ENCODE measurements around the gene GPX4. TPM values are rescaled to one million over a fixed set of nuclear protein-coding genes. Genes with fewer than 3 reads are reported as not detected.

The GPX4 gene, protein sequence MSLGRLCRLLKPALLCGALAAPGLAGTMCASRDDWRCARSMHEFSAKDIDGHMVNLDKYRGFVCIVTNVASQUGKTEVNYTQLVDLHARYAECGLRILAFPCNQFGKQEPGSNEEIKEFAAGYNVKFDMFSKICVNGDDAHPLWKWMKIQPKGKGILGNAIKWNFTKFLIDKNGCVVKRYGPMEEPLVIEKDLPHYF
- total RNA-seq (2022; extraction: Qiagen RNA extraction), result 385 to 499 TPM (median 481 TPM) in 5 replicates

DNA sequence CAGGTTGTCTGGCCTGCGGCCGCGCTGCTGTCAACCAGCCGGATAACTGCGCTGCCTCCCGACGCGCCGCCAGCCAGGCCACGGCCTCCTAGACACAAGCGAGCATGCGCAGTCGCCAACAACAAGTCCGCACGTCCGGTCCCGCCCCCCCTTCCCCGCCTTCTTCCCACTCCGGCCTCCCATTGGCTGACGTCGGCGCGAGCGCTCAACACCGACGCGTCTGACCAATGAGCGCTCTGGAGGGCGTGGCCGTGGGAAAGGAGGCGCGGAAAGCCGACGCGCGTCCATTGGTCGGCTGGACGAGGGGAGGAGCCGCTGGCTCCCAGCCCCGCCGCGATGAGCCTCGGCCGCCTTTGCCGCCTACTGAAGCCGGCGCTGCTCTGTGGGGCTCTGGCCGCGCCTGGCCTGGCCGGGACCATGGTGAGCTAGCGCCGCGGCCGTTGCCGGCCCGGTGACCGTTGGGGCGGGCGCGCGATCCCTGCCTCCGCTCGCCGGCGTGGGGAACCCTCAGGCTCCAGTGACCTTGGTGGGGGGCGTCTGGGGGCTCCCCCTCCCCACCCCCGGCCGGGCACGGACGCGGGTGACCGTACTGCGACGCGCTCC lies at the start of gene GPX4:
GPX4 (plus strand) TSS at position 287 of the 603 bp plus-strand sequence; CDS start at position 337, 50 bp downstream.

GRCh38 chr19:1066748-1067340 lies 37.0 kb upstream of the GPX4 start, which contains the start of gene ARHGAP45:
ARHGAP45 (plus strand) TSS chr19:1067167; CDS start chr19:1067406, 239 bp downstream.

DNA sequence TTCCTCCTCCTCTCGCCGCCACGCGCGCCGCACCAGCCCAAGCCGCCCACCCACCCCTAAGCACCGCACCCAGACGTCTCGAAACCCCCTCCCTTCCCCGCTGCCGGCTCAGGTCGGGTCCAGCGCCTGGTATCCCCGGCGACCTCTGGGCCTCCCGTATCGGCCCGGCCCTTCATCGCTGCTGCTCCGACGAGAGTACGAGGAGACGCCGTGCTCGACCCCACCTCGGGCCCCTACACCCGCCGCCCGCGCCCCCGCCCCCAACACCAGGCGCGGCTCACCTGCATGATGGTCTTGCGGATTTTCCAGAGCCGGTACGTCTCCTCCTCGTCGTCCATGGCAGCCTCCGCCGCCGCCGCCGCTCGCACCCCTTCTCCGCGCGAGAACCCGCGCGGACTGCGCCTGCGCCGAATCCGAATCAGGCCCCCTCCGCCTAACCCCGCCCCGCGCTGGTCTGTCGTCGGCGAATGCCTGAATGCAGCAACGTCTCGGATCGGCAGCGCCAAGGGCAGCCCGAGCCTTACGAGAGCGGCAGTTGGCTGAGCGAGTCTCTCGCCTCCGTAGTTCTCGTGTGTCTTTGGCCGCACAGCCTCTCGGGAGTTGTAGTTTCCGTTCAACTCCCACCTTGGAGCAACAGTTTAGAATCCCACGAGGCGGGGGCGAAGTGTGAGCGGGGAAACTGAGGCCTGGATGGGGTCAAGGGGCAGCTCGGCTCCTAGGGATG lies 8.7 kb upstream of the GPX4 start, which contains the start of gene POLR2E:
POLR2E (minus strand) TSS at position 398 of the 724 bp plus-strand sequence; CDS start at position 338, 60 bp downstream.

Other genes with a start within 250 kb of the GPX4 start
- gene CFD, start 244.3 kb upstream of the GPX4 start, total RNA-seq (2022; extraction: Qiagen RNA extraction), result 8.2 to 22.5 TPM (median 20.7 TPM) in 5 replicates
- gene MED16, start 210.8 kb upstream of the GPX4 start, total RNA-seq (2022; extraction: Qiagen RNA extraction), result 13.1 to 25.9 TPM (median 23.8 TPM) in 5 replicates
- not detected in 5 replicates for gene RNU6-9, start 210.5 kb upstream of the GPX4 start, total RNA-seq (2022; extraction: Qiagen RNA extraction)
- gene R3HDM4, start 190.8 kb upstream of the GPX4 start, total RNA-seq (2022; extraction: Qiagen RNA extraction), result 30.7 to 39.0 TPM (median 37.7 TPM) in 5 replicates
- 0.18 to 0.53 TPM (median 0.47 TPM) in 5 replicates for gene KISS1R, start 186.7 kb upstream of the GPX4 start, total RNA-seq (2022; extraction: Qiagen RNA extraction)
- 4.5 to 5.5 TPM (median 4.9 TPM) in 5 replicates for gene ARID3A, start 178.0 kb upstream of the GPX4 start, total RNA-seq (2022; extraction: Qiagen RNA extraction)
- gene WDR18, start 119.6 kb upstream of the GPX4 start, total RNA-seq (2022; extraction: Qiagen RNA extraction), result 41.9 to 70.4 TPM (median 66.9 TPM) in 5 replicates
- gene GRIN3B, start 103.6 kb upstream of the GPX4 start, total RNA-seq (2022; extraction: Qiagen RNA extraction), result 1.6 to 3.6 TPM (median 2.4 TPM) in 5 replicates
- 88.1 to 125 TPM (median 119 TPM) in 5 replicates for gene TMEM259, start 82.9 kb upstream of the GPX4 start, total RNA-seq (2022; extraction: Qiagen RNA extraction)
- not detected in 5 replicates for gene RNU6-2, start 82.5 kb upstream of the GPX4 start, total RNA-seq (2022; extraction: Qiagen RNA extraction)
- 70.3 to 98.3 TPM (median 87.8 TPM) in 5 replicates for gene CNN2, start 77.4 kb upstream of the GPX4 start, total RNA-seq (2022; extraction: Qiagen RNA extraction)
- gene ABCA7, start 63.9 kb upstream of the GPX4 start, total RNA-seq (2022; extraction: Qiagen RNA extraction), result 12.7 to 19.5 TPM (median 15.0 TPM) in 5 replicates
- 3.2 to 4.9 TPM (median 4.7 TPM) in 5 replicates for gene ARHGAP45, start 36.8 kb upstream of the GPX4 start, total RNA-seq (2022; extraction: Qiagen RNA extraction)
- 189 to 252 TPM (median 230 TPM) in 5 replicates for gene POLR2E, start 8.6 kb upstream of the GPX4 start, total RNA-seq (2022; extraction: Qiagen RNA extraction)
- 28.6 to 34.8 TPM (median 32.0 TPM) in 5 replicates for gene SBNO2, start 70.3 kb downstream of the GPX4 start, total RNA-seq (2022; extraction: Qiagen RNA extraction)
- gene STK11, start 101.8 kb downstream of the GPX4 start, total RNA-seq (2022; extraction: Qiagen RNA extraction), result 34.1 to 37.9 TPM (median 35.8 TPM) in 5 replicates
- 2.9 to 4.1 TPM (median 4.0 TPM) in 5 replicates for gene CBARP, start 134.0 kb downstream of the GPX4 start, total RNA-seq (2022; extraction: Qiagen RNA extraction)
- gene ATP5F1D, start 137.8 kb downstream of the GPX4 start, total RNA-seq (2022; extraction: Qiagen RNA extraction), result 73.6 to 182 TPM (median 168 TPM) in 5 replicates
- 48.0 to 55.8 TPM (median 51.1 TPM) in 5 replicates for gene MIDN, start 144.6 kb downstream of the GPX4 start, total RNA-seq (2022; extraction: Qiagen RNA extraction)
- 90.9 to 225 TPM (median 100 TPM) in 5 replicates for gene CIRBP, start 165.3 kb downstream of the GPX4 start, total RNA-seq (2022; extraction: Qiagen RNA extraction)
- 44.2 to 95.1 TPM (median 77.5 TPM) in 5 replicates for gene FAM174C, start 171.5 kb downstream of the GPX4 start, total RNA-seq (2022; extraction: Qiagen RNA extraction)
- 1.0 to 2.3 TPM (median 2.0 TPM) in 5 replicates for gene EFNA2, start 181.9 kb downstream of the GPX4 start, total RNA-seq (2022; extraction: Qiagen RNA extraction)

All from A549 treated with Hydrocortisone at 1 μM for 4 hours (cell line).